Astrocyte (in vitro differentiated cells and primary cell): ENCODE data around the gene KCNB1. TPM values are rescaled to one million over a fixed set of nuclear protein-coding genes. Genes with fewer than 3 reads are reported as not detected.

Experiments
- DNase-seq: peaks from one replicate; pipeline ENCODE4 v3.0.0-alpha.2; 2010; ENCODE audit warnings: low read depth
- FAIRE-seq: peaks from 2 replicates; lab custom pipeline; 2011; peaks lifted over from hg19 to GRCh38; lab: Jason Lieb, UNC
- H2AFZ ChIP-seq: 2 replicates; pipeline ENCODE4 v1.6.0; 2012; ENCODE audit warnings: low read depth, low read length, inconsistent platforms
- H3K27ac ChIP-seq: 2 replicates; pipeline ENCODE4 v1.5.1; 2011; ENCODE audit warnings: low read depth, low read length, inconsistent platforms
- H3K27me3 ChIP-seq: 2 replicates; pipeline ENCODE4 v1.6.0; 2011; ENCODE audit warnings: low read length, inconsistent platforms; ENCODE audit not compliant: insufficient read depth
- H3K36me3 ChIP-seq: 2 replicates; pipeline ENCODE4 v1.5.1; 2011; ENCODE audit warnings: low read length, inconsistent platforms; ENCODE audit not compliant: insufficient read depth
- H3K4me1 ChIP-seq: 2 replicates; pipeline ENCODE4 v1.5.1; 2011; ENCODE audit warnings: low read length, inconsistent platforms; ENCODE audit not compliant: insufficient read depth
- H3K4me2 ChIP-seq: 2 replicates; pipeline ENCODE4 v1.6.0; 2012; ENCODE audit warnings: low read length, inconsistent platforms
- H3K4me3 ChIP-seq: 2 replicates; pipeline ENCODE4 v1.5.1; 2011; ENCODE audit warnings: low read depth, mild to moderate bottlenecking, low read length, inconsistent platforms; ENCODE audit not compliant: insufficient read depth
- H3K79me2 ChIP-seq: 2 replicates; pipeline ENCODE4 v1.6.0; 2012; ENCODE audit warnings: mild to moderate bottlenecking, low read length, inconsistent platforms; ENCODE audit not compliant: insufficient read depth
- H3K9ac ChIP-seq: 2 replicates; pipeline ENCODE4 v1.6.0; 2012; ENCODE audit warnings: mild to moderate bottlenecking, low read length, inconsistent platforms
- H3K9me3 ChIP-seq: 2 replicates; pipeline ENCODE4 v1.5.1; 2012; ENCODE audit warnings: low read depth, mild to moderate bottlenecking, low read length, inconsistent platforms; ENCODE audit not compliant: insufficient read depth
- H4K20me1 ChIP-seq: 2 replicates; pipeline ENCODE4 v1.6.0; 2012; ENCODE audit warnings: low read length, inconsistent platforms; ENCODE audit not compliant: insufficient read depth
- H3K27ac Mint-ChIP-seq: one replicate; pipeline ENCODE4 v1.8.0; 2021; ENCODE audit warnings: mild to moderate bottlenecking, mixed read lengths; ENCODE audit not compliant: unreplicated experiment
- H3K27me3 Mint-ChIP-seq: one replicate; pipeline ENCODE4 v1.8.0; 2021; ENCODE audit warnings: low read depth, mixed read lengths; ENCODE audit not compliant: unreplicated experiment
- H3K36me3 Mint-ChIP-seq: one replicate; pipeline ENCODE4 v1.8.0; 2021; ENCODE audit warnings: low read depth, mixed read lengths; ENCODE audit not compliant: unreplicated experiment
- H3K4me1 Mint-ChIP-seq: one replicate; pipeline ENCODE4 v1.8.0; 2021; ENCODE audit warnings: low read depth, mixed read lengths; ENCODE audit not compliant: unreplicated experiment
- H3K4me3 Mint-ChIP-seq: one replicate; pipeline ENCODE4 v1.8.0; 2021; ENCODE audit warnings: mild to moderate bottlenecking, moderate library complexity, mixed read lengths; ENCODE audit not compliant: unreplicated experiment
- H3K9me3 Mint-ChIP-seq: one replicate; pipeline ENCODE4 v1.8.0; 2021; ENCODE audit warnings: mild to moderate bottlenecking, mixed read lengths; ENCODE audit not compliant: unreplicated experiment
- EZH2 ChIP-seq: IDR thresholded peaks from 2 replicates; pipeline ENCODE4 v1.6.1; 2012; ENCODE audit warnings: mild to moderate bottlenecking, low read length, inconsistent platforms; ENCODE audit not compliant: insufficient read depth
- total RNA-seq: library from RNA; stranded (reverse); gene quantifications from 2 replicates; pipeline ENCODE4 v1.2.1, GENCODE V29; 2021
- TF ChIP-seq, protein P1 (sequence below): IDR thresholded peaks from 2 replicates; pipeline ENCODE4 v1.5.1; 2011; ENCODE audit warnings: low read depth, mild to moderate bottlenecking, inconsistent platforms, low read length, moderate library complexity; ENCODE audit not compliant: insufficient read depth

The KCNB1 gene
- total RNA-seq, 1 donor from 2014 or later, result 0.48 TPM

DNA sequence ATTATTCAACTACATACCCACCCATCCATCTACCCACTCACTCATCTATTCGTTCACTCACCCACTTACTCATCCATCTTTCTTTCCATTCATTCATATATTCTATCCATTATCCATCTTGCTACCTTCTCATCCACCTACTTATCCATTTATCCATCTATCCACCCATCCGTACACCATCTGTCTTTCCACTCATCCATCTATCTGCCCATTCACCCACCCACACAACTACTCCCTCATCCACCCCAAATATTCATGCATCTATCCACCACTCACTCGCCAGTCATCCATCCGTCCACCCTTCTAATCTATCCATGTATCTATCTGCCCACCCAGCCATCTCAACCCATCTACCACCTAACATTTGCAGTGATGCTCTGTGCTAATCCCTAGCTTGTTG is 13.6 kb upstream of the KCNB1 start:
- Histone ChIP-seq H4K20me1 (no peaks in the 10 kb centered on the region), H3K4me2 (no peak overlapping the region), H3K36me3 (no peaks in the 10 kb centered on the region), H3K27me3 (peaks cover 25% of the 10 kb centered on the region), H3K4me1 (no peaks in the 10 kb centered on the region), H3K9ac (no peak overlapping the region), H3K27ac (no peak overlapping the region), H3K4me3 (no peak overlapping the region), H2AFZ (no peak overlapping the region), H3K9me3 (no peaks in the 10 kb centered on the region), H3K79me2 (no peaks in the 10 kb centered on the region)
- DNase-seq, result no peak
- H3K4me1 Mint-ChIP-seq, result no peaks in the 10 kb centered on the region
- H3K27ac Mint-ChIP-seq, result no peak overlapping the region
- peaks cover 5% of the 10 kb centered on the region for H3K9me3 Mint-ChIP-seq
- TF ChIP-seq, protein P1, sequence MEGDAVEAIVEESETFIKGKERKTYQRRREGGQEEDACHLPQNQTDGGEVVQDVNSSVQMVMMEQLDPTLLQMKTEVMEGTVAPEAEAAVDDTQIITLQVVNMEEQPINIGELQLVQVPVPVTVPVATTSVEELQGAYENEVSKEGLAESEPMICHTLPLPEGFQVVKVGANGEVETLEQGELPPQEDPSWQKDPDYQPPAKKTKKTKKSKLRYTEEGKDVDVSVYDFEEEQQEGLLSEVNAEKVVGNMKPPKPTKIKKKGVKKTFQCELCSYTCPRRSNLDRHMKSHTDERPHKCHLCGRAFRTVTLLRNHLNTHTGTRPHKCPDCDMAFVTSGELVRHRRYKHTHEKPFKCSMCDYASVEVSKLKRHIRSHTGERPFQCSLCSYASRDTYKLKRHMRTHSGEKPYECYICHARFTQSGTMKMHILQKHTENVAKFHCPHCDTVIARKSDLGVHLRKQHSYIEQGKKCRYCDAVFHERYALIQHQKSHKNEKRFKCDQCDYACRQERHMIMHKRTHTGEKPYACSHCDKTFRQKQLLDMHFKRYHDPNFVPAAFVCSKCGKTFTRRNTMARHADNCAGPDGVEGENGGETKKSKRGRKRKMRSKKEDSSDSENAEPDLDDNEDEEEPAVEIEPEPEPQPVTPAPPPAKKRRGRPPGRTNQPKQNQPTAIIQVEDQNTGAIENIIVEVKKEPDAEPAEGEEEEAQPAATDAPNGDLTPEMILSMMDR, result no peak
- no peak for TF ChIP-seq EZH2
- no peaks in the 10 kb centered on the region for H3K36me3 Mint-ChIP-seq
- no peak overlapping the region for H3K4me3 Mint-ChIP-seq
- FAIRE-seq, result no peak
- H3K27me3 Mint-ChIP-seq, result peaks cover 36% of the 10 kb centered on the region

DNA sequence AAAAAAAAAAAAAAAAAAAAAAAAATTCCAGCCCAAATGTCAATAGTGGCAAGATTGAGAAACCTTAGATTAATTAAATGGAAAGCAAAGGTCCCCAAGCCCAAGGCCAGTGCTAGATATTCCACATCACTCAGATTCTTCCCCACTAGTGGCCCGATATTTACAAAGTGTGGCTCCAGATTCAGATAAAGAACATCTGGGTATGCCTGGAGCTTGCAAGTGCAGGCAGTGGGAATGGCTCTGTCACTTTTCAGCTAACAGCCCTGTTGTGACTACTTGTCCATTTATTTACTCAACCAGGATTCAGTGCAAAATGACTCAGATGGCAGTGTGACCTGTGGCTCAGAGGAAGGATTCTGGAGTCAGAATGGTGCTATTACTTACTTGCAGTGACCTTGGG is 8.2 kb upstream of the KCNB1 start:
- Mint-ChIP-seq H3K4me3 (no peak overlapping the region), H3K9me3 (no peaks in the 10 kb centered on the region), H3K27ac (no peak overlapping the region), H3K27me3 (peaks cover 58% of the 10 kb centered on the region), H3K36me3 (no peaks in the 10 kb centered on the region), H3K4me1 (no peaks in the 10 kb centered on the region)
- Histone ChIP-seq H3K4me2 (no peak overlapping the region), H3K27me3 (peaks cover 32% of the 10 kb centered on the region), H3K36me3 (no peaks in the 10 kb centered on the region), H3K4me3 (no peak overlapping the region), H4K20me1 (no peaks in the 10 kb centered on the region), H3K4me1 (no peaks in the 10 kb centered on the region), H3K79me2 (no peaks in the 10 kb centered on the region), H2AFZ (no peak overlapping the region), H3K9me3 (no peaks in the 10 kb centered on the region), H3K27ac (no peak overlapping the region), H3K9ac (no peak overlapping the region)
- TF ChIP-seq, protein P1, result no peak
- TF ChIP-seq EZH2, result no peak
- FAIRE-seq, result no peak
- DNase-seq, result no peak

DNA sequence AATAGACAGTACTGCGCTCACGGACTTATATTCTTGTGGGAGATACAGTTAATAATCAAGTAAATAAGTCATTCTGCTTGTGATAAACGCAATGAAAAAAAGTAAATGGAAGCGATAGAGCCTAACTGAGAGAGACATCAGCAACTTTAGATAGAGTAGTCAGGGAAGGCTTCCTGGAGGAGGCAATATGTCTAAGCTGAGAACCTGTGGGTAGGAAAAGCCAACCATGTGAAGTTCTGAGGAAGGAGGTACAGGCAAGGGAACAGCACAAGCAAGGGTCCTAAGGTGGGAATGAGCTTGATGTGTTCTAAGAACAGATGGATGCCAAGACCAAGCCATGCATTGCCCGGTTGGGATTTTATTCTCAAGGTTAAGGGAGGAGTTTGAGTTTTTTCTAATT is 7.2 kb upstream of the KCNB1 start:
- TF ChIP-seq, protein P1, result no peak
- TF ChIP-seq EZH2, result no peak
- FAIRE-seq, result no peak

More for the DNA sequence above, 7.2 kb upstream of the KCNB1 start:
- no peak for DNase-seq
- Histone ChIP-seq H3K79me2 (no peaks in the 10 kb centered on the region), H3K9ac (no peak overlapping the region), H3K4me1 (no peaks in the 10 kb centered on the region), H3K4me2 (no peak overlapping the region), H3K9me3 (no peaks in the 10 kb centered on the region), H4K20me1 (no peaks in the 10 kb centered on the region), H3K36me3 (no peaks in the 10 kb centered on the region), H2AFZ (no peak overlapping the region), H3K27ac (no peak overlapping the region), H3K27me3 (peaks cover 37% of the 10 kb centered on the region), H3K4me3 (no peak overlapping the region)
- H3K27ac Mint-ChIP-seq, result no peak overlapping the region
- H3K36me3 Mint-ChIP-seq, result no peaks in the 10 kb centered on the region
- H3K27me3 Mint-ChIP-seq, result peaks cover 65% of the 10 kb centered on the region
- no peaks in the 10 kb centered on the region for H3K4me1 Mint-ChIP-seq
- H3K9me3 Mint-ChIP-seq, result no peaks in the 10 kb centered on the region
- H3K4me3 Mint-ChIP-seq, result no peak overlapping the region
